Sigmoid colon (tissue), 3 donors: ENCODE measurements around the gene ZWILCH.

Experiments used
- POLR2A ChIP-seq, 2 donors: fragments of 450-650 bp; IDR thresholded peaks; one replicate each; pipeline ENCODE4 v1.6.1; 2016; ENCODE audit warnings: antibody characterized with exemption in 2 of 2, mild to moderate bottlenecking in 2 of 2, moderate library complexity in 2 of 2
- TF ChIP-seq, protein P1 (sequence below), 4 experiments: fragments of 450-650 bp in 3 of 4; fragments of 200-600 bp in 1 of 4; IDR thresholded peaks; one replicate each; pipeline ENCODE4 v1.5.1; 2016 to 2019; ENCODE audit warnings: antibody characterized with exemption in 4 of 4, mild to moderate bottlenecking in 3 of 4, moderate library complexity in 2 of 4

- TF ChIP-seq, protein P1, sequence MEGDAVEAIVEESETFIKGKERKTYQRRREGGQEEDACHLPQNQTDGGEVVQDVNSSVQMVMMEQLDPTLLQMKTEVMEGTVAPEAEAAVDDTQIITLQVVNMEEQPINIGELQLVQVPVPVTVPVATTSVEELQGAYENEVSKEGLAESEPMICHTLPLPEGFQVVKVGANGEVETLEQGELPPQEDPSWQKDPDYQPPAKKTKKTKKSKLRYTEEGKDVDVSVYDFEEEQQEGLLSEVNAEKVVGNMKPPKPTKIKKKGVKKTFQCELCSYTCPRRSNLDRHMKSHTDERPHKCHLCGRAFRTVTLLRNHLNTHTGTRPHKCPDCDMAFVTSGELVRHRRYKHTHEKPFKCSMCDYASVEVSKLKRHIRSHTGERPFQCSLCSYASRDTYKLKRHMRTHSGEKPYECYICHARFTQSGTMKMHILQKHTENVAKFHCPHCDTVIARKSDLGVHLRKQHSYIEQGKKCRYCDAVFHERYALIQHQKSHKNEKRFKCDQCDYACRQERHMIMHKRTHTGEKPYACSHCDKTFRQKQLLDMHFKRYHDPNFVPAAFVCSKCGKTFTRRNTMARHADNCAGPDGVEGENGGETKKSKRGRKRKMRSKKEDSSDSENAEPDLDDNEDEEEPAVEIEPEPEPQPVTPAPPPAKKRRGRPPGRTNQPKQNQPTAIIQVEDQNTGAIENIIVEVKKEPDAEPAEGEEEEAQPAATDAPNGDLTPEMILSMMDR (IDR thresholded peaks at IDR 0.05), result no peak
- TF ChIP-seq POLR2A (IDR thresholded peaks at IDR 0.05), result no peak
Observed at GRCh38 chr15:66570327-66570726, 65.2 kb downstream of the ZWILCH start.
